ENCODE results near the gene SAMD9L.

- TF ChIP-seq CTCF (optimal IDR thresholded peaks at IDR 0.05 in 1 of 3, IDR thresholded peaks at IDR 0.05 in 1 of 3, conservative IDR thresholded peaks at IDR 0.05 in 1 of 3; ENCODE audit: extremely low read depth in 1 of 3, insufficient read depth in 2 of 3, low read length in 3 of 3) (no peak), EZH2 (IDR thresholded peaks at IDR 0.05; ENCODE audit: low read length) (no peak)
Measured at GRCh38 chr7:93117852-93118530, 30.2 kb downstream of the SAMD9L start, which contains the start of gene SAMD9.
